ENCODE measurements around the gene KRT31.
"Not testable (repeated sequence)": the region's sequence is repeated elsewhere in the genome, so short reads cannot be mapped to it uniquely, and the experiment has no call there.

Gene KRT31

DNA sequence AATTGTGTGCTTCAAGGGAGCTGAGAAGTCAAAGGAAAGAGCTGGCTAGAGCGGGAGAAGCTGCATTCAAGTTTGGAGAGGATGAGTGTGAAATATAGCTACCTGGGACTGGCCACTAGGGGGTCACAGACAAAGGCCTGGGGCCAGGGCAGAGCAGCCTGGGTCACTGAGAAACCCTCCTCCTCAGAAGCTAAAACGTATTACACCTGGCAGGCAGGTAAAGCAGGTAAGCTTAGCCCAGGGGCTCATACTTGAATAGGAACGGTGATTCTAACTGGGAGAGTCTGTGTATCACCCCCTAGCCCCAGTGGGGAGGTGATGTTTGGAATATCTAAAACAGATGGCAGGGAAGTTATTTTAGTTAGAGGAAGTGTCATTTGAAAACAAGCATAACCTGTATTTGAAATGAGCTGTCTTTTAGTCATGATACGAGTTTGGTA lies 20.2 kb upstream of the KRT31 start:
- DNase-seq (ENCODE audit: low spot score) = no peak

GRCh38 chr17:41417127-41417526 lies 19.7 kb upstream of the KRT31 start:
- DNase-seq (ENCODE audit: low spot score) = no peak

DNA sequence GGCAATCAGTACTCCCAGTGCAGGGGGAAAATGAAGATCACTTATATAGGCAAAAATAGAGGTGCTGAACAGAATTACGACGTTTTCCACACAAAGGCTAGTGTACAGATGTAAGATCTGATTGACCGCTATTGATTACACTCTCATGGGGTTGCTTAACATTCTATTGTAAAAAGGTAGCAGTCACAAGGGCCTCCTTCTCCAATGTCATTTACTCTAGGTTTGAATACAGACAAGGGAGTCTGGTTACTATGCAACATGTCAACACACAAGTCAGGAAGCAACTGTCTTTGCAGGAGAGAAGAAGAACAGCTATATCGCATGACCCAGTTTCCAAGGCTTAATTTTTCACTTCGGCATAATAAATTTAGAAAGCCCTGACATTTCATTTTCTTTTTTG lies 19.1 kb upstream of the KRT31 start:
- no peak for DNase-seq (ENCODE audit: low spot score)

DNA sequence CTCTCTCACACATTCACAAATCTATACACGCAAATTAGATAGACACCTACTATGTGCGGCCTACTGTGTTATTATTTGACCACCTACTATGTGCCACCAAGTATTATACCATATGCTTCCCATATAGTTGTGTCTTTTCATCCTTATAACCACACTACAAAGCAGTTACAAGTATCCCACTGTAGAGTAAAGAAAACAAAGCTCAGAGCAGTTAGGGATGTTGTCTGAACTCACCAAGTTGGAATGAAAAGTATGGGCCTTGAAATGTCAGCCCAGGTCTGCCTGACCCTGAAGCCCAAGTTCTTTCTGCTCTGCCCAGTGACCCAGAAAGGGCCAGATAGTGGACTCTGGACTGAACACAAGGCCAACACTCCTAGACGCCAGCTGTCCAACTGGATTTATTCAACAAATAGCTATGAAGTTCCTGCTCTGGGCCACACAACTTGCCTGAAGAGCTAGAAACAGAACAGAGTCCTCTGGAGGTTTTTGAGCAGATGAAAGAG lies 18.5 kb upstream of the KRT31 start:
- DNase-seq (ENCODE audit: low spot score) = peak; percentile 62

GRCh38 chr17:41415411-41415810 lies 18.0 kb upstream of the KRT31 start:
- no peak for DNase-seq (ENCODE audit: low spot score)

GRCh38 chr17:41413982-41414381 lies 16.6 kb upstream of the KRT31 start:
- DNase-seq (ENCODE audit: low spot score) = no peak

- no peak for DNase-seq (ENCODE audit: low spot score)
Observed at GRCh38 chr17:41413353-41413957, 16.0 kb upstream of the KRT31 start.

DNA sequence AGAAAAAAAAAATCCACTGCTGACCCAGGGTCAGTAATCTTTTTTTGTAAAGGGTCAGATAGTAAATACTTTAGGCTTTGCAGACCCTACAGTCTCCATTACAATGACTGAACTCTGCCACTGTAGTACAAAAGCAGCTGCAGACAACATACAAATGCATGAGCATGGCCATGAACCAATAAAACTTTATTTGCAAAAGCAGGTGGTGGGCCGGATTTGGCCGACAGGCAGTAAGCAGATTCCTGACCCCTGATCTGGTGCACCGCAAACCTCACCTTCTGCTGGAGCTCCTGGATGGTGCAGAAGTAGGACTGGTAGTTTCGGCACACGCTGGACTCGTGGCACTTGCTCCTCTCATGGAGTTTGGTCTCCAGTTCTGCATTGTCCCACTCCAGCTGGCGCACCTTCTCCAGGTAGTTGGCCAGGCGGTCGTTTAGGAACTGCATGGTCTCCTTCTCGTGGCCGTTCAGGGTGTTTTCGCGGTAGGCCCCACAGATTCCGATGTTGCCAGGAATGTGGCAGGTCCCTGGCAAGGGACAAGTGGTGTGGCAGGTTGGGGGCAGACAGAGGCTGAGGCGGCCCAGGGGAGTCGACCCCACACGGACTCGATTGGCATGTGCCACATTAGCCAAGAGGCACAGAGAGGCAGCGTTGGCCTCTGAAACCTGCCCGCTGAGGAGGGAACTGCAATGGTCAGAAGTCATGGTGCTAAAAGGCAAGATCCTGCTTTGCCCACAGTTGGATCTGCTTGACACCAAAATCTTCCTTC lies 13.8 kb upstream of the KRT31 start:
- no peak for DNase-seq (ENCODE audit: low spot score)

DNA sequence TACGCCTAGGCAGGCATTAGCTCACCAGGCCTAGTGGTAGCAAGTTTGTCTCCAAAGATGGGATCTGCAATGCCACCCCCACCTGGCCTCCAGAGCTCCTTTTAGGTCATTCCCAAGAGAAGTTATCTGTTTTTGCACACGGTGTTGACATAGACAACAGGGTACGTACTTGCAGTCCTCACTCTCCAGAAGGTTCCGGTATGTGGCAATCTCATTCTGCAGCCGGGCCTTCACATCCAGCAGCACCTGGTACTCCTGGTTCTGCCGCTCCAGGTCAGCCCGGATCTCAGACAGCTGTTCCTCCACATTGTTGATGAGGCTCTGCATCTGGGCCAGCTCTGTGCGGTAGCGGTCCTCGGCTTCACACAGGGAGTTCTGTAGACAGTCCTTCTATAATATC lies 9.8 kb upstream of the KRT31 start:
- no peak for DNase-seq (ENCODE audit: low spot score)

DNA sequence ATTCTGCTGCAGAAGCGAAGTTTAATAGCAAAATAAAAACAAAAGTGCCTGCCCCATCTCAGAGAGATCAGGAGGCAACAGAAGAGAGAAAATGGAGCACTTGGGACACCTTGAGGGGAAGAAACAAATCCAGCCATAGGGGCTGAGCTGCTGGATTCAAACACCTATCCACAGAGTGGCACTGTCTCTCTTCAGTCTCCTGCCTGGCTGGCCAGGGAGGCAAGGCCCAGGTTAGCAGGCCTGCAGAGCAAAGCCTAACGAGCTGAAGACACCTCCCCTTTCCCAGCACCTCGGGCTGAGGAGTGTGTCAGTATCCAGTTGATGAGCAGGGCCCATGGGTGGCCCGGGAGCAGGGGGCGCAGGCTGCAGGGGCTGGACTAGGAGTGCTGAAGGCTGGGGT lies 8.8 kb upstream of the KRT31 start:
- no peak for DNase-seq (ENCODE audit: low spot score)

GRCh38 chr17:41404024-41404671 lies 6.7 kb upstream of the KRT31 start:
- DNase-seq (ENCODE audit: low spot score) = peak; percentile 80

DNA sequence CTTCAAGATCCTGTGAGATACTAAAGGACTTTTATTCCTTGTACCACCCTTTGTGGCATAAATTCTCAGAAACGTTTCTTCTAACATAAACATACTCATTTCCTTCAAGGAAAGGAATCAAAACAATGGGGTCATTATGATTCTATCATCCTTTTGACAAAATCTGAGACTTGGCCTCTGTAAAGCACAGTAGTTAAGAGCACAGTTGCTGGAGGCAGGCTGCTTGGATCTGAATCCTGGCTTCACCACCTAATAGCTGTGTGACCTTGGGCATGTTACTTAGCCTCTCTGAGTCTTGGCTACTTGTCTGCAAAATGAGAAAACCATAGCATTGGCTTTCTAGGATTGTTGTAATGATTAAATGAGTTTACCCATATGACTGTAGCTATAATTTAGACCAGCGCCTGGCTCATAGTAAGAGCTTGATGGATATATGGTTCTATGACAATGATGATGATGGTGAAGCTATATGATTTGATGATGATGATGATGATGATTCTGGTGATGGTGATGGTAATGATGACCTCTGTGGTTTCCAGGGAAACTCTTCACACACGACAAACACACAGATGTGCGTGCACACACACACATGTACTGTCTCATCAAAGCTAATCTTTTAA lies 6.1 kb upstream of the KRT31 start:
- DNase-seq (ENCODE audit: low spot score) = no peak

DNA sequence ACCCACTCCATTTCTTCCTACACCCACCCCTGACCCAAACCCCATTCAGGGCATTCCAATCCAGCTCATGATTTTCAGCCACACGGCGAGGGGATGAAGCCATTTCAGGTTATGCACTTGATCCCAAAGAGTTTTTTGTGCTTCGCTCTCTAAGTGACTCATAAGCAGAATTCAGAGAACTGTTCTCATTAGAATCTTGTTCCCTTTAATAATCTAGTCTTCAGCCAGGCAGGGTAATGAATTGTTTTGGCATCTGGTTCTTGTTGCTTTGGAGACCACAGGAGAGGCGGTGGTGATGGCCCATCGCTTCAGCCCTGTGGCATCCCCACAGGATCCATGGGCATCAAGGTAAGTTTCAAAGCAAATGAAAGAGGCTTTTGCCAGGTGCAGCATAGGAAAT lies 4.8 kb upstream of the KRT31 start:
- no peak for DNase-seq (ENCODE audit: low spot score)

- no peak for DNase-seq (ENCODE audit: low spot score)
Observed at GRCh38 chr17:41396340-41396739, 1.1 kb downstream of the KRT31 start.

DNA sequence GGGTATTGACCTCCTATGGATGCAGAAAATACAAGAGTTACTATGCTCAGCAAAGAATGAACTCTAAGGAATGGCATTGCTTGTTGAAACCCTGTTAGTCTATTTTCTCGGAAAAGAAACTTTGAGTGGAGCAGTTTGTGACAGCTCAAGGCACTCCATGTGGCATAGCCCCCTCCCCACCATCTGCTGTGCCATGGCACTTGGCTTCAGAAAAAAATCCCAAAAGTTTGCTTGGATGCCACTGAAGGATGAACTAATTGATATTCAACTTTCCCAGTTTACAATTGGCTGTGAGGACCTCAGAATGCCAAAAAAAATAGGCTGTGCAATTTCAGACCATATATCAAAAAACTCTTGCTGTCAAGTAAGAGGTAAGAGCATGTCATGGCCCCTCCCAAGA lies 1.8 kb downstream of the KRT31 start:
- no peak for DNase-seq (ENCODE audit: low spot score)

- DNase-seq (ENCODE audit: low spot score) = not testable (repeated sequence)
Observed at GRCh38 chr17:41395044-41395443, 2.4 kb downstream of the KRT31 start.

DNA sequence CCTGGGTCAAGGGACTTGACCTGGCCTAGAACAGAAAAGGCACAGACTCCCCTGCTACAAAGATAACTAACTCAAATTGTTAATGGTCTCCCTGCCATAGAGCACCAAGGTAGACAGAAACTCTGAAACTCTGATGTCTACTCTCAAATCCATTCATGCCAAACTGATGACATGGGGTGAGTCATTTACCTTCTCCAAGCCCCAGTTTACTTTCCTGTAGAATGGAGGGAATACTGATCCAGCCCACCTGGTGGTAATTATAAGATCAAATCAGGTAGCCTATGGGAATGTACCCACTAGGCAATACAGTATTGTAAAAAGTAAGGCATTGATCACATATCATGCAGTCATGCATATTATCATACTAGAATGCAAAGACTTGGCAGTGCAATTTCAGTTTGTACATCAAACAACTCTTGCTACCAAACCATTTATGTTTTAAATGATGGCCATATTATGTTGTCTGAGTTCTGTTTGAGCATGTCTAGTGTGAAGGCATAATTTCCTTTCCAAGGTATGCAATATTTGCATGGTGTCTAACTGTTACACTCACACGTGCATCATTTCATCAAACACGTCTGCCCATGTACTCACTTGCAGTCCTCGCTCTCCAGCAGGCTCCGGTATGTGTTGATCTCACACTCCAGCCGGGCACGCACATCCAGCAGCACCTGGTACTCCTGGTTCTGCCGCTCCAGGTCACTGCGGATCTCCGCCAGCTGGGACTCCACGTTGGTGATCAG lies 3.0 kb downstream of the KRT31 start:
- DNase-seq (ENCODE audit: low spot score) = no peak

DNA sequence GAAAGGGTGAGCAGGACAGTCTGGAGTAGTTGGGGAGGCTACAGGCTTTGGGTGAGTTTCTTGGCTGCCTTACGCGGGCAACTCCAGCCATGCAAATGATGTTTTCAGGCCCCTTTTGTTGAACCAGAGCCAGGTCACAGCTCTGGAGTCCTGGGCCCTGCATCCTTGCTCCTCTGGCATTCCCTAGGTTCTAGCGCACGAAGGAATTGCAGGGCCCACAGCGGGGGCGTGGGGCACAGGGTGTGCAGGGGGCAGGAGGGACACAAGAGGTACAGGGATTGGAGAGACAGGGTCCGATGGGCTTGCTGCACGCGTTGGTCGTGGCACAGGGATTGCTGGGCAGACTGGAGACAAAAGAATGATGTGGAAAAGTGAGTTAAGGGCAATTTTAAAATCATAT lies 3.6 kb downstream of the KRT31 start:
- no peak for DNase-seq (ENCODE audit: low spot score)

DNA sequence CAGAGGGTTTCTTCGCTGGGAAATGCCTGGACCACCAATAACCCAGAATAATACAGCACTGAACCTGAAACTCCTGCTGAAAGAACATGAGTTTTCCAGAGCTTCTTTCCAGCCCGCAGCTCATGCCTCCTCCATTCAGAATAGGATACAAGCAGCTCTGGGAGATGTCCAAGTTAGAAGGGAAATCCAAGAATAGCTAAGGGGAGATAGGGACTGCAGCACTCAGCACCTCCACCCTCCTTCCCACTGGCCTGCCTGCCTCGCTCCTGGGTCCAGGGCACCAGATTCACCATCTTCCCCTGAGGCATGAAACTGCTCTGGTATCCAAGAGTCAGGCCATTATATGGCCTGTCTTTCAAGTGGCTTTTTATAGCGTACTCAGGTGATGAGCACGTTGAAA lies 4.1 kb downstream of the KRT31 start:
- DNase-seq (ENCODE audit: low spot score) = no peak

- peak; percentile 49 for DNase-seq (ENCODE audit: low spot score)
Observed at GRCh38 chr17:41392278-41392677, 5.1 kb downstream of the KRT31 start.

- DNase-seq (ENCODE audit: low spot score) = no peak
Observed at GRCh38 chr17:41391535-41391934, 5.9 kb downstream of the KRT31 start.

DNA sequence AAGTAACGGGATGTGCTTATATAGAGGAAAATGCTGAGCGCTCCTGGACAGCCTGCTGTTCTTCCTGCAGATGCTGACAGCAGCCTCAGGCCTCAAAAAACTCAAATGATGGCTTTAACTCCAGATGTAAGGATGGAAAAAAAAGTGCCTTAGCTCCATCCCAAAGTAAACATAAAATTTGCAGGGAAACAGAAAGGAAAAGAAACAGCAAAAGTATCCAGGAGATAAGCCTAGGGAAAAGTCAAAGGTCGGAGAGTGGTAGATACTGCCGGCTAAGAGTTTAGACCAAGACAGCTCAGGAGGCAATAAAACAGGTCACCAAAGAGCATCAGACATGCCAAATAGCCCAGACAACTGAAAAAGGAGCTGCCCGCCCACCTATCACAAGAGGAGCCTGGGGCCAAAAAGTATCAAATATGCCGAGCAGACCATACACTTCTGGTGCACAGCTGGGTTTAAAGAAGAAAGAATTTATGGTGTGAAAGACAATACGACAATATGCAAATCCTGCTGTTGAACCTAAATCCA lies 6.9 kb downstream of the KRT31 start:
- no peak for DNase-seq (ENCODE audit: low spot score)
